Measurements from ENCODE around the gene ATP6V1A.

Gene ATP6V1A

DNA sequence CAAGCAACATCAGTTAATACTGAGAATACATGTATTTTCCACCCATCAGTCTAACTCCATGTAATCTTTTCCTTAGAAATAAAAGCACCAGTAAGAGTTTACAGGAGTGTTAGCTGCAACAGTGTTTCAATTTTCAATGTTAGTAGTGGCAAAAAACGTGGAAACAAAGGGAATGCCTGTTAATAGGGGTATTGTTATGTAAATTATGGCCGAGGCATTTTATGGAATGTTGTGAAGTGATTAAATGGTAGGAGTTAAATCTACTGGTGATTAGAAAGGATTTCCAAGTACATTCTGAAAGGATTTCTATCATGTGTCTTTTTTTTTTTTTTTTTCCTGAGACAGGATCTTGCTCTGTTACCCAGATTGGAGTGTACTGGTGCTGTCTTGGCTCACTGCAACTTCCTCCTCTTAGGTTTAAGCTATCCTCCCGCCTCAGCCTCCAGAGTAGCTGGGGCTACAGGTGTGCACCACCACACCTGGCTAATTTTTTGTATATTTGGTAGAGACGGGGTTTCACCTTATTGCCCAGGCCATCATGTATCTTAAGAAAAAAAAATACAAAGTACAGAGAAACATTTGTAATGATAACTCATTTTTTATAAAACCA is 6.6 kb downstream of the ATP6V1A start:
- H3K27me3 ChIP-seq (ENCODE audit: control insufficient read depth, insufficient read depth, low read length), result no peaks in the 10 kb centered on the region
- no peaks in the 10 kb centered on the region for H3K9me3 ChIP-seq (ENCODE audit: control insufficient read depth, insufficient read depth, low read length)
- H3K9ac ChIP-seq (ENCODE audit: low read depth, low read length), result no peak overlapping the region
- H3K36me3 ChIP-seq (ENCODE audit: control insufficient read depth, insufficient read depth, low read length), result no peaks in the 10 kb centered on the region
- peaks cover 6% of the 10 kb centered on the region for H3K4me1 ChIP-seq (ENCODE audit: control insufficient read depth, insufficient read depth, low read length)
- no peak overlapping the region for H3K4me3 ChIP-seq (ENCODE audit: low read depth, low read length)

DNA sequence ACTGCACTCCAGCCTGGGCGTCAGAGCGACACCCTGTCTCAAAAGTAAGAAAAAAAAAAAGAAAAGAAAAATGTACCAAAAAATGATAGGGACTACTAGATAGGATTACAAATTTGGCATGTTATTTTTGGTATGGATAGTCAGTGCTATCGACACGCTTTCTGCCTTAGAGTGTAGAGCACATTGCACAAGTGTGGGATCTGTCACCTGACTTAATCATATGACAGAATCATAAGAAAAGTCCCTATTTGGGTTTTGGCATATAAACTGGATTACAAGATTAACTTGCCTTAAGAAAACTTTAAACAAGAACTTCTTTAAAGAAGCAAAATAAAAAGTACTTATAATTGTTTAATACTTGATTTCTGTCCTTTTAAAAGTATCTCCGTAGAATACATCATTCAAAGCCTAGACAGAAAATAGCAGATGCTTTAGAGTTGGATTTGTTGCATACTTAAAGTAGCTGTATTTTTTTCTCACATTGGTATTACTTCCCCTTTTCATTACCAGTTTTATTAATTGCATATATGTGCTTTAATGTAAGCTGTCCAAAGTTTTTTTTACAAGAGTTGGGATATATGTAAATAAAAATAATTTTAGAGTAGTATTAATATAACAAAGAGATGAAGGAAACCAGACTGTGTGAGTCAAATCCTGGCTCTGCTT is 7.8 kb downstream of the ATP6V1A start:
- H3K9me3 ChIP-seq (ENCODE audit: control insufficient read depth, insufficient read depth, low read length), result no peaks in the 10 kb centered on the region
- peaks cover 6% of the 10 kb centered on the region for H3K4me1 ChIP-seq (ENCODE audit: control insufficient read depth, insufficient read depth, low read length)
- no peak overlapping the region for H3K4me3 ChIP-seq (ENCODE audit: low read depth, low read length)
- no peaks in the 10 kb centered on the region for H3K36me3 ChIP-seq (ENCODE audit: control insufficient read depth, insufficient read depth, low read length)
- H3K9ac ChIP-seq (ENCODE audit: low read depth, low read length), result no peak overlapping the region
- no peaks in the 10 kb centered on the region for H3K27me3 ChIP-seq (ENCODE audit: control insufficient read depth, insufficient read depth, low read length)

DNA sequence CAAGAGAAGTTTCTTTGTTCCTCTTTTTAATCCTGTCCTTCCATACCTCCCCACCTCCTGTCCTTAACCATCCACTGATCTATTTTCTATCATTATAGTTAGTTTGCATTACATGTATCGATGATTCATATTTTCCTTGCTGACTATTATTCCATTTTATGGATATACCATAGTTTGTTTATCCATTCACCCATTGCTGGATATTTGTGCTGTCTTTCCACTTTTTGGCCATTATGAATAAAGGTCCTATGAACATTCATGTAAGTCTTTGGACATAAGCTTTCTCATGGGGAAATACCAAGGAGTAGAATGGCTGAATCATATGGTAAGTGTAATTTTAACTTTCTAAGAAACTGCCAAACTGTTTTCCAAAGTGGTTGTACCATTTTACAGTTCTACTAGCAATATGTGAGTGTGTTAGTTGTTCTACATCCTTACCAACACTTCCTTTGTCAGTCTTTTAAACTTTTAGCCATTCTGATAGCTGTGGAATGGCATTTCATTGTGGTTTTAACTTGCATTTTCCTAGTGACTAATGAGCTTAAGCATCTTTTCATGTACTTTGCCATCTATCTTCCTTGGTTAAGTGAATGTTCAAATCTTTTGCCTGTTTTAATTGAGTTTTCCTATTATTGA is 11.7 kb downstream of the ATP6V1A start:
- Histone ChIP-seq H3K27me3 (ENCODE audit: control insufficient read depth, insufficient read depth, low read length) (no peaks in the 10 kb centered on the region), H3K36me3 (ENCODE audit: control insufficient read depth, insufficient read depth, low read length) (no peaks in the 10 kb centered on the region), H3K4me3 (ENCODE audit: low read depth, low read length) (no peak overlapping the region), H3K9me3 (ENCODE audit: control insufficient read depth, insufficient read depth, low read length) (no peaks in the 10 kb centered on the region), H3K9ac (ENCODE audit: low read depth, low read length) (no peak overlapping the region), H3K4me1 (ENCODE audit: control insufficient read depth, insufficient read depth, low read length) (no peaks in the 10 kb centered on the region)

DNA sequence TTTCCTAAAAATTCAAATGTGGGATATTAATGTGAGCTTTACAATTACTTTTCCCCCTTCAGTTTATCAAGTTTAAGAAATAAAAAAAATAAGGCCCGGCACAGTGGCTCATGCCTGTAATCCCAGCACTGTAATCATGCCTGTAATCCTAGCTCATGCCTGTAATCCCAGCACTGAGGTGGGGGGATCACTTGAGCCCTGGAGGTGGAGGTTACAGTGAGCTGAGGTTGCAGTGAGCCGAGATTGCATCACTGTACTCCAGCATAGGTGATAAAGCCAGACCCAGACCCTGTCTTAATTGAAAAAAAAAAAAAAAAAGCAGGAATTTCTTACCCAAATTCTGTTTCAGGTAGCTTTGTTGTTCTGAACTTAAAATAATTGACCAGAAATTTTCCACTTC is 17.9 kb downstream of the ATP6V1A start:
- Histone ChIP-seq H3K9ac (ENCODE audit: low read depth, low read length) (no peak overlapping the region), H3K9me3 (ENCODE audit: control insufficient read depth, insufficient read depth, low read length) (no peaks in the 10 kb centered on the region), H3K36me3 (ENCODE audit: control insufficient read depth, insufficient read depth, low read length) (no peaks in the 10 kb centered on the region), H3K27me3 (ENCODE audit: control insufficient read depth, insufficient read depth, low read length) (no peaks in the 10 kb centered on the region), H3K4me1 (ENCODE audit: control insufficient read depth, insufficient read depth, low read length) (no peaks in the 10 kb centered on the region), H3K4me3 (ENCODE audit: low read depth, low read length) (no peak overlapping the region)

DNA sequence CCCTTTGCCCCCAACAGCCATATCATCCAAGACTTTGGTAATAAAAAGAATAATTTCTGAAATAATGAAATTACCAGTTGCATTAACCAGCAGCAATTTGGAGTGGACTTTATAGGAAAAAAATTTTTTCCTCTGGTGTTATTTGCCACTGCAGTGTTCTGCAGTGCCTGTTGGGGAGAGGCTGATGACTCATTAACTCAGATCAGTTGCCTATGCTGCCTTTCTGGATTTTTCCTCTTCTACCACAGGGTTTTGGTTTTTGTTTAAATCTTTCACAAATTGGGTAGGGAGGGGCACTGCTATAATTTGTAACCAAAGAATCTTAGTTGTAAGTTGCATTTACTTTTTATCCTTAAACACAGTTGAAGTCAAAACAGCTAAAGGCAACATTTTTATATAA is 22.7 kb downstream of the ATP6V1A start:
- Histone ChIP-seq H3K9ac (ENCODE audit: low read depth, low read length) (no peak overlapping the region), H3K27me3 (ENCODE audit: control insufficient read depth, insufficient read depth, low read length) (no peaks in the 10 kb centered on the region), H3K36me3 (ENCODE audit: control insufficient read depth, insufficient read depth, low read length) (no peaks in the 10 kb centered on the region), H3K9me3 (ENCODE audit: control insufficient read depth, insufficient read depth, low read length) (no peaks in the 10 kb centered on the region), H3K4me3 (ENCODE audit: low read depth, low read length) (no peak overlapping the region), H3K4me1 (ENCODE audit: control insufficient read depth, insufficient read depth, low read length) (no peaks in the 10 kb centered on the region)

DNA sequence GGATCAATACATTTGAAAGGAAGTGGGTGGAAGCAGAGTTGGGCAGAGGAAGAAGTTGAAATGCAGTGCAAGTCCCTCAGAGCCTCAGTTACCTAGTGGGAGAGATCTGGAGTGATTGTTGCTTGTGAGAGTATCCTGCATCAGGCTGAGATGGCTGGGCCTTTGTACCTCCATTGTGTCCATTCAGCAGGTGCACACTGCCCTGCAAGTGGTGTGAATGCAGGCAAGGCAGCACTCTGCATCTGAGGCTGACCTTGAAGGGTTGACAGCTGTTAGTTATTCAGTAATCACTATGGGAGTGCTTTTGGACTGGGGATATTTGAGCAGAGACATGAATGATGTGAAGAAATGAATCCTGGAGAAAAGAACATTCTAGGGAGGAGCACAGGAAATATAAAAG is 25.2 kb downstream of the ATP6V1A start:
- Histone ChIP-seq H3K9ac (ENCODE audit: low read depth, low read length) (no peak overlapping the region), H3K4me1 (ENCODE audit: control insufficient read depth, insufficient read depth, low read length) (no peaks in the 10 kb centered on the region), H3K27me3 (ENCODE audit: control insufficient read depth, insufficient read depth, low read length) (no peaks in the 10 kb centered on the region), H3K36me3 (ENCODE audit: control insufficient read depth, insufficient read depth, low read length) (no peaks in the 10 kb centered on the region), H3K4me3 (ENCODE audit: low read depth, low read length) (no peak overlapping the region), H3K9me3 (ENCODE audit: control insufficient read depth, insufficient read depth, low read length) (no peaks in the 10 kb centered on the region)

DNA sequence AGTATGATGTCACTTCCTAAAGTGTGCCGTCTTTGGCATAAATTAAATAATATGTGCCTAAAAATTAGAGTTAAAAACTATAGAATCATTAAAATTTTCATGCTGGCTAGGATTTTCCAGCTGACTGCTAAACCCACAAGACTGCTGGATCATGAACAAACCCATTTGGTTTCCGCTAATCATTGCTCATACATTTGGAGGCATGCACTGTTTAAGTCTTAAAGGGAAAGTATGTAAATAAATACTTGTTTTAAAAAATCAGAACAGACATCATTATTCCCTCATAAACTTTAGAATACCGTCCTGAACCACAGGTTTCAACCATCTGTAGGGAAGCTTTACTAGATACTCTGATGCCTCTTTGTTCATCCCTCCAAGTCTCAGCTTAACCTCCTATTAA is 26.5 kb downstream of the ATP6V1A start:
- H3K4me3 ChIP-seq (ENCODE audit: low read depth, low read length), result no peak overlapping the region
- no peaks in the 10 kb centered on the region for H3K4me1 ChIP-seq (ENCODE audit: control insufficient read depth, insufficient read depth, low read length)
- H3K9ac ChIP-seq (ENCODE audit: low read depth, low read length), result no peak overlapping the region
- no peaks in the 10 kb centered on the region for H3K9me3 ChIP-seq (ENCODE audit: control insufficient read depth, insufficient read depth, low read length)
- no peaks in the 10 kb centered on the region for H3K36me3 ChIP-seq (ENCODE audit: control insufficient read depth, insufficient read depth, low read length)
- H3K27me3 ChIP-seq (ENCODE audit: control insufficient read depth, insufficient read depth, low read length), result no peaks in the 10 kb centered on the region

DNA sequence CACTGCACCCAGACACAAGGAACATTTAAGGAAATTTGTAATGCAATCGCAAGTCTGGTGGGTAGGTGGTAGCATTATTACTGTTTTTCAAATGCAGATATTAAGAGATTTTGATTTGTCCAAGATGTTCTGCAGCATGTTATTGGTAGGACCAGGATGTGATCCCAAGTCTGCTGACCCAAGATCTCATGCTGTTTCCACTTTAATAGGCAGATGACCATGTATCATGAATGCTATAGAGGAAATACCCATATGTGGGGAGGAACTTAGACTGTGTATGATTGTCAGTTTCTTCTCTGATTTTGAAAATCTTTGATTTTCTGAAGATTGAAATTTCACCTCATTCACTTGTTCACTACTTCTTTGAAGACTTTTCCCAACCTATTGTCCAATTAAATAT is 28.7 kb downstream of the ATP6V1A start:
- Histone ChIP-seq H3K9me3 (ENCODE audit: control insufficient read depth, insufficient read depth, low read length) (no peaks in the 10 kb centered on the region), H3K27me3 (ENCODE audit: control insufficient read depth, insufficient read depth, low read length) (no peaks in the 10 kb centered on the region), H3K4me3 (ENCODE audit: low read depth, low read length) (no peak overlapping the region), H3K9ac (ENCODE audit: low read depth, low read length) (no peak overlapping the region), H3K4me1 (ENCODE audit: control insufficient read depth, insufficient read depth, low read length) (no peaks in the 10 kb centered on the region), H3K36me3 (ENCODE audit: control insufficient read depth, insufficient read depth, low read length) (no peaks in the 10 kb centered on the region)

DNA sequence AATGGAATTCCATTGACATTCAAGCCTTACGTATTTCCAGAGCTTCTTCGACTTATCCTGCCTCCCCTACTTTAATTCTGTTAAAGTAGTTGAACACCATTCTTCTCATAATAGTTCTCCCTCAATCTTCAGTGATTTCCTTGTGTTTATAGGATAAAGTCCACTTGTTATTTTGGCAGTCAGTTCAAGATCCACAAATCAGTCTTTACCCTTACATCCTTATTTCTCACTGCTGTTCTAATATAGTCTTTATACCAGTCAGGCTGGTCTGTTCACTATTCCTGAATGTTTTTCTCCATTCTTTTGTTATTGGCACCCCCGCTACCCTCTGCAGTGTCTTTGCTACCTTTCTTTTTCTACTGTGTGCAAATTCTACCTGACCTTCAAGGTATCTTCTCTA is 29.7 kb downstream of the ATP6V1A start:
- Histone ChIP-seq H3K36me3 (ENCODE audit: control insufficient read depth, insufficient read depth, low read length) (no peaks in the 10 kb centered on the region), H3K27me3 (ENCODE audit: control insufficient read depth, insufficient read depth, low read length) (no peaks in the 10 kb centered on the region), H3K4me3 (ENCODE audit: low read depth, low read length) (no peak overlapping the region), H3K9ac (ENCODE audit: low read depth, low read length) (no peak overlapping the region), H3K9me3 (ENCODE audit: control insufficient read depth, insufficient read depth, low read length) (no peaks in the 10 kb centered on the region), H3K4me1 (ENCODE audit: control insufficient read depth, insufficient read depth, low read length) (no peaks in the 10 kb centered on the region)

DNA sequence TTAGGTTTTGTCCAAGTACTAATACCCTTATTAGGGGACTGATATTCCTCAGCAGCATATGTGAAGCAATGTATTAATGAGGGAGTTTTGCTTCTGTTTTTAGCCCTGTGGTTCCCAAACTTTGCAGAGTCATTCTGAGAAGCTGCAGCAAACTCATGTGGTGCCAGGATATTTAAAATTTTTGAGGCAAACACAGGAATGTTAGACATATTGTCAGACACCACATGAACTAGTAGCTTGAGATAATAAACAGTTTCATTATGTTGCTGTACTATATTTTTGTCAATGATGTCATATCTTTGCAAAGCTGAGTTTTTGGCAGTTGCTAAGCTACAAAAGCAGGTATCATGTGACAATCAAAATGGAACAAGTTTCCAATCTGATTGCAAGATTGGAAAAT is 36.6 kb downstream of the ATP6V1A start:
- H3K36me3 ChIP-seq (ENCODE audit: control insufficient read depth, insufficient read depth, low read length), result peaks cover 3% of the 10 kb centered on the region
- no peaks in the 10 kb centered on the region for H3K4me1 ChIP-seq (ENCODE audit: control insufficient read depth, insufficient read depth, low read length)
- no peak overlapping the region for H3K9ac ChIP-seq (ENCODE audit: low read depth, low read length)
- no peak overlapping the region for H3K4me3 ChIP-seq (ENCODE audit: low read depth, low read length)
- no peaks in the 10 kb centered on the region for H3K9me3 ChIP-seq (ENCODE audit: control insufficient read depth, insufficient read depth, low read length)
- no peaks in the 10 kb centered on the region for H3K27me3 ChIP-seq (ENCODE audit: control insufficient read depth, insufficient read depth, low read length)

DNA sequence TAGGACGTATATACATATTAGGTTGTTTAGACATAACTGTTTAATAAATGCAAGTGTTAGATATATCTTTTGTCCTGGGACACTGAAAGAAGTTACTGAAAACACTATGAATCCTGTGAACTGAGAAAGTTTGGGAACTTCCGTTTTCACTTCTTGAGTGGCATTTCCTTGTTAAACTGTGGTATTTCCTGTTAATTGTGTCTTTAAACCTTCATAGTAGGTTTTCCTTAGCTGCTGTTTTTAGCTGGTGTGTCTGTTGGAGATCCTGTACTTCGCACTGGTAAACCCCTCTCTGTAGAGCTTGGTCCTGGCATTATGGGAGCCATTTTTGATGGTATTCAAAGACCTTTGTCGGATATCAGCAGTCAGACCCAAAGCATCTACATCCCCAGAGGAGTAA is 37.1 kb downstream of the ATP6V1A start:
- Histone ChIP-seq H3K27me3 (ENCODE audit: control insufficient read depth, insufficient read depth, low read length) (no peaks in the 10 kb centered on the region), H3K4me1 (ENCODE audit: control insufficient read depth, insufficient read depth, low read length) (no peaks in the 10 kb centered on the region), H3K4me3 (ENCODE audit: low read depth, low read length) (no peak overlapping the region), H3K36me3 (ENCODE audit: control insufficient read depth, insufficient read depth, low read length) (peaks cover 3% of the 10 kb centered on the region), H3K9ac (ENCODE audit: low read depth, low read length) (no peak overlapping the region), H3K9me3 (ENCODE audit: control insufficient read depth, insufficient read depth, low read length) (no peaks in the 10 kb centered on the region)

DNA sequence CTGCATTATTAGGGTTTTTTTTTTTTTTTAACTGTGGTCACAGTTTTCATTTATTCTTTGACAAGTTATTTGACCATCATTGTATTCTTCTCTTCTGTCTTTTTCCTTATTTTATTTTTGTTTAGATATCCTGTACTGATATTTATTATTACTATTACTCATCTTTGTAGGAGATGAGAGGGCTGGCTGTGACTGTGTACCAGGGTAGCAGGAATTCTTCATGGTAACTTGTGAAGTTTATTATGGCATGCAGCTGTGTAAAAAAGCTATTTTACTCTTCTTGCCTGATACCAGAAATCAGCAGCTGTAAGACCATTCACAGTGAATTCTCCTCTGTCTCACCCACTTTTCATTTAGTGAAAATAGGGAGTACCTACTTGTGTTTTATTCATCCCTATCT is 44.5 kb downstream of the ATP6V1A start:
- Histone ChIP-seq H3K4me1 (ENCODE audit: control insufficient read depth, insufficient read depth, low read length) (no peaks in the 10 kb centered on the region), H3K9me3 (ENCODE audit: control insufficient read depth, insufficient read depth, low read length) (no peaks in the 10 kb centered on the region), H3K27me3 (ENCODE audit: control insufficient read depth, insufficient read depth, low read length) (no peaks in the 10 kb centered on the region), H3K4me3 (ENCODE audit: low read depth, low read length) (no peak overlapping the region), H3K9ac (ENCODE audit: low read depth, low read length) (no peak overlapping the region), H3K36me3 (ENCODE audit: control insufficient read depth, insufficient read depth, low read length) (peaks cover 5% of the 10 kb centered on the region)
